Activated T-helper 9 cell treated with anti-CD3 and anti-CD28 coated beads, Interleukin-2, amount 50 U/mL, for 16 hours (primary cell): ENCODE measurements around the gene GABARAPL2.

ENCODE experiments used
- DNase-seq: peaks from one replicate; pipeline ENCODE4 v3.0.0-alpha.2; 2020; ENCODE audit warnings: low read depth

Gene GABARAPL2

GRCh38 chr16:75555213-75555706, 10.9 kb upstream of the GABARAPL2 start:
- no peak for DNase-seq

GRCh38 chr16:75555707-75556430, 10.3 kb upstream of the GABARAPL2 start, which contains the start of gene TMEM231:
TMEM231 (minus strand) TSS chr16:75556252; CDS start chr16:75556209, 43 bp downstream.
- DNase-seq, result peak; percentile 96

- no peak for DNase-seq
These were observed 9.7 kb upstream of the GABARAPL2 start for GRCh38 chr16:75556431-75556950.

- DNase-seq, result no peak
These were observed 7.3 kb upstream of the GABARAPL2 start for GRCh38 chr16:75558846-75559401.

- no peak for DNase-seq
These were observed 6.4 kb upstream of the GABARAPL2 start for GRCh38 chr16:75559564-75560372.

GRCh38 chr16:75565640-75566039, 539 bp upstream of the GABARAPL2 start:
- DNase-seq, result no peak

GRCh38 chr16:75566758-75567255, 628 bp downstream of the GABARAPL2 start:
- DNase-seq, result no peak

GRCh38 chr16:75567911-75568310, 1.7 kb downstream of the GABARAPL2 start:
- DNase-seq, result no peak

- no peak for DNase-seq
These were observed 4.4 kb downstream of the GABARAPL2 start for GRCh38 chr16:75570396-75571065.

- DNase-seq, result no peak
These were observed 6.8 kb downstream of the GABARAPL2 start for GRCh38 chr16:75572864-75573542.

GRCh38 chr16:75573955-75574354, 7.8 kb downstream of the GABARAPL2 start:
- no peak for DNase-seq

GRCh38 chr16:75575958-75576357, 9.8 kb downstream of the GABARAPL2 start:
- no peak for DNase-seq

GRCh38 chr16:75576384-75576811, 10.2 kb downstream of the GABARAPL2 start:
- no peak for DNase-seq

GRCh38 chr16:75578212-75578611, 12.0 kb downstream of the GABARAPL2 start:
- DNase-seq, result no peak

- DNase-seq, result no peak
These were observed 12.5 kb downstream of the GABARAPL2 start for GRCh38 chr16:75578725-75579124.

- DNase-seq, result no peak
These were observed 13.2 kb downstream of the GABARAPL2 start for GRCh38 chr16:75579281-75579834.

GRCh38 chr16:75584108-75584507, 17.9 kb downstream of the GABARAPL2 start:
- no peak for DNase-seq

GRCh38 chr16:75588716-75589115, 22.5 kb downstream of the GABARAPL2 start:
- DNase-seq, result no peak

GRCh38 chr16:75589306-75589705, 23.1 kb downstream of the GABARAPL2 start:
- DNase-seq, result no peak

GRCh38 chr16:75590920-75591843, 25.0 kb downstream of the GABARAPL2 start:
- no peak for DNase-seq
